PC-9 (cell line): Measurements from ENCODE around the gene BAX.
"Not testable (repeated sequence)": the region's sequence is repeated elsewhere in the genome, so short reads cannot be mapped to it uniquely, and the experiment has no call there.

Source experiments
- EZH2 ChIP-seq: fragments of 200-600 bp; sonication (generic); IDR thresholded peaks from 2 replicates; pipeline ENCODE4 v1.8.0; 2017; ENCODE audit warnings: antibody characterized with exemption, low read depth
- TF ChIP-seq, protein P1 (sequence below): fragments of 200-600 bp; sonication (generic); conservative IDR thresholded peaks from 2 replicates; pipeline ENCODE4 v1.6.1; 2017; ENCODE audit warnings: mixed run types, antibody characterized with exemption, mild to moderate bottlenecking, moderate library complexity

DNA sequence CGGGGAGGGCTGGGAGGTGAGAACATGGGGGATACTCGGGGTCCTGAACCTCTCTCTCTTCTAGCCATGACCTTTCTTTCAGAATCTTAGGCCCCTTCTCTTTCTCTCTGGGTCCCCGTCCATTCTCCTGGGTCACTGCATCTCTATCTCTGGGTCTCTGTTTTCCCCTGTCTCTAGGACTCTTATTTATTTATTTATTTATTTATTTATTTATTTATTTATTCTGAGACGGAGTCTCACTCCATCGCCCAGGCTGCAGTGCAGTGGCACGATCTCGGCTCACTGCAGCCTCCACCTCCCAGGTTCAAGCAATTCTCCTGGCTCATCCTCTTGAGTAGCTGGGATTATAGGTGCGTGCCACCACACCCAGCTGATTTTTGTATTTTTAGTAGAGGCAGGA is 35.4 kb upstream of the BAX start:
- TF ChIP-seq, protein P1, sequence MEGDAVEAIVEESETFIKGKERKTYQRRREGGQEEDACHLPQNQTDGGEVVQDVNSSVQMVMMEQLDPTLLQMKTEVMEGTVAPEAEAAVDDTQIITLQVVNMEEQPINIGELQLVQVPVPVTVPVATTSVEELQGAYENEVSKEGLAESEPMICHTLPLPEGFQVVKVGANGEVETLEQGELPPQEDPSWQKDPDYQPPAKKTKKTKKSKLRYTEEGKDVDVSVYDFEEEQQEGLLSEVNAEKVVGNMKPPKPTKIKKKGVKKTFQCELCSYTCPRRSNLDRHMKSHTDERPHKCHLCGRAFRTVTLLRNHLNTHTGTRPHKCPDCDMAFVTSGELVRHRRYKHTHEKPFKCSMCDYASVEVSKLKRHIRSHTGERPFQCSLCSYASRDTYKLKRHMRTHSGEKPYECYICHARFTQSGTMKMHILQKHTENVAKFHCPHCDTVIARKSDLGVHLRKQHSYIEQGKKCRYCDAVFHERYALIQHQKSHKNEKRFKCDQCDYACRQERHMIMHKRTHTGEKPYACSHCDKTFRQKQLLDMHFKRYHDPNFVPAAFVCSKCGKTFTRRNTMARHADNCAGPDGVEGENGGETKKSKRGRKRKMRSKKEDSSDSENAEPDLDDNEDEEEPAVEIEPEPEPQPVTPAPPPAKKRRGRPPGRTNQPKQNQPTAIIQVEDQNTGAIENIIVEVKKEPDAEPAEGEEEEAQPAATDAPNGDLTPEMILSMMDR, result not testable (repeated sequence)
- TF ChIP-seq EZH2, result not testable (repeated sequence)
